ENCODE results near the gene PPM1H.
A peak's percentile ranks its signal among the peaks of the same experiment; 100 is the strongest.
"Not testable (repeated sequence)": the region's sequence is repeated elsewhere in the genome, so short reads cannot be mapped to it uniquely, and the experiment has no call there.

PPM1H gene, protein sequence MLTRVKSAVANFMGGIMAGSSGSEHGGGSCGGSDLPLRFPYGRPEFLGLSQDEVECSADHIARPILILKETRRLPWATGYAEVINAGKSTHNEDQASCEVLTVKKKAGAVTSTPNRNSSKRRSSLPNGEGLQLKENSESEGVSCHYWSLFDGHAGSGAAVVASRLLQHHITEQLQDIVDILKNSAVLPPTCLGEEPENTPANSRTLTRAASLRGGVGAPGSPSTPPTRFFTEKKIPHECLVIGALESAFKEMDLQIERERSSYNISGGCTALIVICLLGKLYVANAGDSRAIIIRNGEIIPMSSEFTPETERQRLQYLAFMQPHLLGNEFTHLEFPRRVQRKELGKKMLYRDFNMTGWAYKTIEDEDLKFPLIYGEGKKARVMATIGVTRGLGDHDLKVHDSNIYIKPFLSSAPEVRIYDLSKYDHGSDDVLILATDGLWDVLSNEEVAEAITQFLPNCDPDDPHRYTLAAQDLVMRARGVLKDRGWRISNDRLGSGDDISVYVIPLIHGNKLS

DNA sequence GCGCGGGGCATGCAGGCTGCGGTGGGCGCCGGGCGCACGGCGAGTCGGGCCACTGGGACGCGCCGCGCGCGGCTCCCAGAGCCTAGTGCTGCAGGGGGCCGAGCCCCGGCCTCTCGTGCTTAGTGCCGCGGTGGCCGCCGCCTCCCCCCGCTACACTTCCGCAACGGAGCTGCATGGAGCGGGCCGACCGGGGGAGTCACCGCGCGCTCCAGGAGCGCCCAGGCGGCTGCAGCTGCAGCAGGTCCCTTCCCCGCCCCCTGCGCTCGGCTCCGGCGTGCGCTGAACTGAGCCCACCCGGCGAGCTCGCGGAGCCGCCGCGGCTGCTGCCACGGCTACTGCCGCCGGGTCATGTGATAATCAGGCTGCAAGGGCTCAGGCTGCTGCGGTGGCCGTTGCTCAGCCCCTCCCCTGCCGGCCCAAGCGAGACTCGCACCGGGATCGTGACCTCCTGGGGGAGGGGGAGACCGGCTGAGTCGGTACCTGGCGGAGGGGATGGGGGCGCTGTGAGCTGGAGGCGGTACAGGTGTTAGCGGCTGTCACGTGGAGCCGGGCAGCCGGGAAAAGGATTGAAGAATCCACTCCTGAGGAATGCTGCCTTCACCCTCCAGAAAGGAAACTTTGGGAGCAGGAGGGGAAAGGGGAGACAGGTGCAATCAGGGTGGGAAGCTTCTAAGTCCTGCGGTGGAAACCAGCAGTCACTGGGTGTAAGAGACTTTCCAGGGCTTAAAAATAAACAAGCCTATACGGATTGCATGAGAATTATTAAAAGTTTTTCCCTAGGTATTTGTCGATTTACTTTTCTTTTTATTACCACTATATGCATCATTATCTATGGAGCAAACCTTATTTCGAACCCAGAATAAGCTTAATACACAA is at the start of gene PPM1H:
TSS of gene PPM1H (minus strand) at position 352 of the 876 bp plus-strand sequence. CDS start 414 bp downstream, outside the sequence.
- DNase-seq (ENCODE audit: low read depth in 2 of 2), result peak; percentile 5 to 6

GRCh38 chr12:62983594-62983993 is 48.6 kb upstream of the PPM1H start:
- DNase-seq (ENCODE audit: low read depth in 2 of 2), result no peak

- no peak for DNase-seq (ENCODE audit: low read depth in 2 of 2)
These were observed 43.8 kb upstream of the PPM1H start for GRCh38 chr12:62978768-62979167.

DNA sequence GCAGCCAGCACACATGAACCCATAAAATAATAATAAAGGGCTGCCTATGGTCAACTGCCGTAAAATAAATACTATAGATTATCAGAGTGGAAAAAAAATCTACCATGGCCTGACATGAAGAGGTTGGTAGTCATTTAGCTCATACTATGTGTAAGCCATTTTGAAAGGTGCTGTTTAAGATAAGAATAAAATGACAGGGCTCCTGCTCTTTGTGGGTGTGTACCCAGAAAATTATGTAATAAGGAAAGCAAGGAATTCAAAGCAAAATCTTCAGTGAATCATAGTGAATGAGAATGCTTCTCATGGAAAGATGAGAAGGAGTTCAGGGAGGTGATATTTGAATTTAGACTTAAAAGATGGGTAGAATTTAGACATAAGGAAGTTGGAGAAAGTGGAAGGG is 42.9 kb upstream of the PPM1H start:
- no peak for DNase-seq (ENCODE audit: low read depth in 2 of 2)

DNA sequence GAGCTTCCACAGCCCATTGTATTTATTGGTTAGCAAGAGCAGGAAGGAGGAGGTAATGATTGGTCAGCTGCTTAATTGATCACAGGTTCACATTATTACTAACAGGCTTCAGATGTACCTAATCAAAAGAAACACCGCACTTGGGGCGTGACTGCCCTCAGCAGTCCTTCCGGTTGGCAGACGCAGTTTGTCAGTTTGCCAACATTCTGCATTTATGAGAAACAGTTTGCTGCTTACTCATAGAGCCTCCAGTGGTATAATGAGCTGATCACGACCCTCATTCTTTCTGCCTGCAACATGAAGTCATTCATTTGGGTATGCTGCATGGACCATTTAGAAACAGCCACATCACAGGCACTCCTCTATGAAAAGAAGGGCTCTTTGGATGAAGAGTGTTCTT is 42.5 kb upstream of the PPM1H start:
- DNase-seq (ENCODE audit: low read depth in 2 of 2), result no peak

GRCh38 chr12:62976110-62976662 is 41.2 kb upstream of the PPM1H start:
- no peak for DNase-seq (ENCODE audit: low read depth in 2 of 2)

- no peak for DNase-seq (ENCODE audit: low read depth in 2 of 2)
These were observed 37.0 kb upstream of the PPM1H start for GRCh38 chr12:62971769-62972525.

DNA sequence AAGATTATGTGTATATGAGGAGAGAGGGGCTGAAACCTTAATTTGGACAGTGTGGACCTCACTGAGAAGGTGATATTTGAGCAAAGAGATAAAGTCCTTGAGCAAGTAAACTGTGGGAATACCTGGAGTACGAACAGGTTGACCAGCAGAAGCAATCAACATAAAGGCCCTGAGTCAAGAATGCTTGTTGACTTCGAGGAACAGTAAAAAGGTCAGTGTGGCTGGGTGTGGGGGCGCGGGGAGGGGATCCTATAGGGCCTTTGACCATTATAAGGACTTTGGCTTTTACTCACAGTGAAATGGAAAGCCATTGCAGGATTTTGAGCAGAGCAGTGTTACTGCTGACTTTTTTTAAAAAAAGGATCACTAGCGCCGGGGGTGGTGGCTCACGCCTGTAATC is 34.7 kb upstream of the PPM1H start:
- DNase-seq (ENCODE audit: low read depth in 2 of 2), result no peak

GRCh38 chr12:62967701-62968100 is 32.8 kb upstream of the PPM1H start:
- no peak for DNase-seq (ENCODE audit: low read depth in 2 of 2)

DNA sequence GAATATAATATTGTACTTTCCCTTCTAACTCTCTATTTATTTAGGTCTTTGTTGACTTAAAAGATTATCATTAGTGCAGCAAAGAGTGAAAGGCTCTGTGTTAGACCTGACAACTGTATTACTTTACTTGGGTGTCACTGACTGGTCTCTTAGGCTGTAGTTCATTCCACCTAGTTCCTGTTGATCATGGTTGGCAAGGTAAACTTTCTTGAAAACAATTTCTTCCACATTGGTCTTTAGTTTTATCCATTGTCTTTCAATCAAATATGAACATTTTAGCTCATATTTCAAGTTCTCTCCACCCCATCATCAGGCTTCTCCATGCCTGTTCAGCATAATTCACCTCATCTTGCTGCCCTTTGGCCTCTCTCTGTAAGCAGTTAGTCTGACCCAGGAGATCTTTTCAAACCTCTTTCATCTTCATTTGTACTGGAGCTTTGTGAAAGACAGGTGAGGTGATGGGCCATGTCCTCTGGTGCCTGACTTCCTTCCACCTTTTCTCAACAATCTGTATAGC is 32.1 kb upstream of the PPM1H start:
- DNase-seq (ENCODE audit: low read depth in 2 of 2), result no peak

- not testable (repeated sequence) for DNase-seq (ENCODE audit: low read depth in 2 of 2)
These were observed 31.6 kb upstream of the PPM1H start for GRCh38 chr12:62966446-62966989.

DNA sequence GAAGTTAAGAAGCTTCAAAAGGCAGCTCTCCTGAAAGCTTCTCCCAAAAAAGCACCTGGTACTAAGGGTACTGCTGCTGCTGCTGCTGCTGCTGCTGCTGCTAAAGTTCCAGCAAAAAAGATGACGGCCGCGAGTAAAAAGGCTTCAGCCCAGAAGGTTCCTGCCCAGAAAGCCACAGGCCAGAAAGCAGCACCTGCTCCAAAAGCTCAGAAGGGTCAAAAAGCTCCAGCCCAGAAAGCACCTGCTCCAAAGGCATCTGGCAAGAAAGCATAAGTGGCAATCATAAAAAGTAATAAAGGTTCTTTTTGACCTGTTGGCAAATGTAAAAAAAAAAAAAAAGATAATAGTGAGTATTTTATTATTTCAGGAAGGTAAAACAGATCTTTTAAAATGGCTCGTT is 30.8 kb upstream of the PPM1H start:
- not testable (repeated sequence) for DNase-seq (ENCODE audit: low read depth in 2 of 2)

- DNase-seq (ENCODE audit: low read depth in 2 of 2), result not testable (repeated sequence)
These were observed 30.3 kb upstream of the PPM1H start for GRCh38 chr12:62965242-62965641.

GRCh38 chr12:62963486-62964041 is 28.6 kb upstream of the PPM1H start:
- no peak for DNase-seq (ENCODE audit: low read depth in 2 of 2)

GRCh38 chr12:62960324-62960723 is 25.4 kb upstream of the PPM1H start:
- DNase-seq (ENCODE audit: low read depth in 2 of 2), result no peak

- no peak for DNase-seq (ENCODE audit: low read depth in 2 of 2)
These were observed 24.8 kb upstream of the PPM1H start for GRCh38 chr12:62959745-62960144.

GRCh38 chr12:62957233-62957953 is 22.4 kb upstream of the PPM1H start:
- DNase-seq (ENCODE audit: low read depth in 2 of 2), result no peak

DNA sequence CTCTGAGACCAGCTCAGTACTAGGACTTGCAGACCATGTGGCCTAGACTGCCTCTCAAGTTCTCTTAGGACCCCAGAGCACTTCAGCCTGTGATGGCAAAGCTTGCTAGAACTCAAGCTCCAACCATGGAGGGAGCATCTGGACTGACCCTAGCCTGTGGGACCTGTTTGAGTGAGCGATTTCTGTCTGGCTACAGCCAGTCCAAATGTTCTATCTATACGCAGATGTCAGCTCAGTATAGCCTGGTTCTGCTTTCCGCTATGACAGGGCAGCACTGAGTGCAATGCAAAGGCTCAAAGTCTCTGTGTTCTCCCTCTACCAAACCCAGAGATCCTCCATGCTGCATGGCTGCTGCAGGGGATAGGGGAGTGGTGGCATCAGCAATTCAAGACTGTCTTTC is 20.7 kb upstream of the PPM1H start:
- no peak for DNase-seq (ENCODE audit: low read depth in 2 of 2)

DNA sequence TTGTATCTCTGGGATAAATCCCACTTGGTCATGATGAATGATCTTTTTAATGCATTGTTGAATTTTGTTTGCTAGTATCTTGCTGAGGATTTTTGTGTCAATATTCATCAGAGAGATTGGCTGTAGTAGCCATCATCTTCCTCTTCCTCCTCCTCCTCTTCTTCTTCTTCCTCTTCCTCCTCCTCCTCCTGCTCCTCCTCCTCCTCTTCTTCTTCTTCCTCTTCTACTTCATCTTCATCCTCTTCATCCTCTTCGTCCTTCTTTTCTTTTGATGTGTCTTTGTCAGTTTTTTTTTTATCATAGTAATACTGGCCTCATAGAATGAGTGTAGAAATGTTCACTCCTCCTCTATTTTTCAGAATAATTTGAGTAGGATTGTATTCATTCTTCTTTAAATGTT is 15.4 kb upstream of the PPM1H start:
- no peak for DNase-seq (ENCODE audit: low read depth in 2 of 2)

DNA sequence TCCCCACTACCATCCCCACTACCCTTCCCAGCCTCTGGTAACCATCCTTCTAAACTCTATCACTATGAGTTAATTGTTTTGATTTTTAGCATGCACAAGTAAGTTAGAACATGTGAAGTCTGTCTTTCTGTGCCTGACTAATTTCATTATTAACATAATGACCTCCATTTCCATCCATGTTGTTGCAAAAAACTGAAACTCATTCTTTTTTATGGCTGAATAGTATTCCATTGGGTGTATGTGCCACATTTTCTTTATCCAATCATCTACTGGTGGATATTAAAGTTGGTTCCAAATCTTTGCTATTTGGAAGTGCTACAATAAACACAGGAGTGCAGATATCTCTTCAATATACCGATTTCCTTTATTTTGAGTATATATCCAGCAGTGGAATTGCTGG is 13.2 kb upstream of the PPM1H start:
- no peak for DNase-seq (ENCODE audit: low read depth in 2 of 2)

Measured in stimulated activated CD4-positive, alpha-beta T cell treated with anti-CD3 and anti-CD28 coated beads, Interleukin-4, amount 100 ng/mL, for 48 hours (primary cell).